Amygdala (tissue), 56 donors: Measurements from ENCODE around the gene ASTL.
A peak's percentile ranks its signal among the peaks of the same experiment; 100 is the strongest.
"Not testable (repeated sequence)": the region's sequence is repeated elsewhere in the genome, so short reads cannot be mapped to it uniquely, and the experiment has no call there.

Source experiments
- DNase-seq, 56 donors: peaks; one replicate each; lab custom pipeline; 2025; lab: John Stamatoyannopoulos, UW

Gene ASTL

GRCh38 chr2:96160366-96160765 lies 22.1 kb upstream of the ASTL start:
- not testable (repeated sequence) for DNase-seq

GRCh38 chr2:96159084-96159830 lies 21.0 kb upstream of the ASTL start:
- no peak for DNase-seq

DNA sequence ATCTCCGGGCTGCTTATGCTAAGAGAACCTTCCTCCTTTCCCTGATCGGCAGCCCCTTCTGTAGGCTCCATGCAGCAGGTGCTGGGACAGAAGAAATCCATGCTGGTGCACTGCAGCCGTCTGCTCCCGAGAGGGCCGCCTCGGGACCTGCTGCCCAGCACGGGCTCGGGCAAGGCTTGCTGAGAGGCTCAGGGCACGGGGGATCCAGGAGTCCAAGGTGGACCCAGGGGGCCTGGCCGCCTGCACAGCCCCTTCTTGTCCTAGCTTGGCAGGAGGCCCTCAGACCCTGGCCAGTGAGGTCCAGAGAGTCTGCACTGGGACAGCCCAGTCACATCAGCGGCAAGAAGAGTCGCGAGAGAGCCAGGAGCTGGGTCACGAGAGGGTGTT lies 20.2 kb upstream of the ASTL start:
- no peak for DNase-seq

- no peak for DNase-seq
Measured at GRCh38 chr2:96157649-96158553, 19.6 kb upstream of the ASTL start.

- DNase-seq = no peak
Measured at GRCh38 chr2:96156926-96157648, 18.8 kb upstream of the ASTL start.

DNA sequence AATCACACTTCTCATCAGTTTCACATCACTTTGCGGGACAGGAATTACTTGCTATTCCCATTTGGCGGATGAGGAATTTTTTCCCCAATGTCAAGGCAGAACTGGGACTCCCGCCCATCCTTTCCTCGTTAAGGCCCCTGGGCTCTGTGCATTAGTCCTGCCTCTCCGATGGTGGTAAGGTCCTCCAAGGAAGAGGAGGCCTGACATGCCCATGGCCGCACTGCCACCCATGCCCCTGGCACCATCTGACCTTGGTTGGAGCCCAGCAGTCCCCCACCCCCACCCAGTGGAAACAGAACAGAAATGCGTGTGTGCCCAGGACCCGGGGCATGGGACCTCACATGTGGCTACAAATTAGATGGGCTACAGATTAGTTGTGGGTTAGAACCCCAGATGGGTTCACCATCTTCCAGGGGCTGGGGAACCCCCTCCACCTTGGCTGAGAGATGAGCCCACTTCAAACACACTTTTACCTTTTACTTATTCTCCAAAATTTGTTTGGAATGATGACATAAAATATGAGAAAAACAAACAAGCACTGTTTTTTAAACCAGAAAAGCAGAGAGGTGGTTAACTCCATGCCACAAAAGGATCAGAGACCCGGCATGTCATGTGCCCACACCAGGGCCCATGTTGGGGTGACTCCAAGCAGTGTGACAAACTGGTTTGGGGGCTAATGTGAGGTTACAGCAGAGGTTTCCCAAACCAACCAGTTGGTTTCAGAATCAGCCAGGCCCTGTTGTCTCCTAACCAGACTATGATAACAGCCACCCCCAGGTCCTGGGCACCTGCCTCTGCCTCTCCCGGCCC lies 17.9 kb upstream of the ASTL start:
- DNase-seq = no peak

DNA sequence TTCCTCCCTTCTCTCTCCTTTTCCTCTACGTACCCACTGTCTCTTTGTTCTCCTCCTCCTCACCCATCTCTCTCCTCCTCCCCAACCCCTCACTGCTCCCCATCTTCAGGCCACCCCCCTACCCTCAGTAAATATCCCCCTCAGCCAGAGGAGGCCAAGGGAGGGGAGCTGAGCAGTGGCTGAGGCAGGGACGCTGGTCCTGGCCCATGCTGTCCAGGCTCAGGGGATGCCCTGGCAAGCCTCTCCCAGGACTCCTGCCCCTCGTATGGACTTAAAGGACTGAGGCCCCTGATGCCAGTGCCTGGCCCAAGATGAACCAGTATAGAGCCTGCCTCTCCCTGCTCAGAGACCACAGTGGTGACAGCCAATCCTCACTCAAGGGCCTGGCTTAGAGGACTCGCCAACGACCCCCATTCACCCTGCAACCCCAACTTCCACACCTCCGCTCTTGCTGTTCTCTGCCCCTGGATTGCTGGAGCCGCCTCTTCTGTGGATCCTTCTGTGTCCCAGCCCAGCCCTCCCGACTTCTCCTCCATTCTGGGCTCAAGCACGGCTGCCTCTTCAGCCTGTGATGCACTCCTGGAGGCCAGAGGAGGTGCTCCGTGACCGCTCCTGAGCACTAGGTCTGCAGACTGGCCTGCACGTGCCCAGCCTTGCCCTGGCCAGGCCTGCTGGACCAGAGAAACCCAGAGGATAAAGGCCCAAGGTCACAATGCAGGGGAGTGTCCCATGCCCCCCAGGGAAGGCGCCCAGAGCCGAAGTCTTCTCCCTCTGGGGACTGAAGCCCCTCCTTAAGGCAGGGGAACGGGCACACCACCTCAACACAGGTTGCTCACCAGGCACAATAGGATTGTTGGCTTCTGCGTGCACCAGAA lies 16.4 kb upstream of the ASTL start:
- no peak for DNase-seq

- no peak for DNase-seq
Measured at GRCh38 chr2:96153991-96154431, 15.7 kb upstream of the ASTL start.

- DNase-seq = no peak
Measured at GRCh38 chr2:96153291-96153713, 15.0 kb upstream of the ASTL start.

DNA sequence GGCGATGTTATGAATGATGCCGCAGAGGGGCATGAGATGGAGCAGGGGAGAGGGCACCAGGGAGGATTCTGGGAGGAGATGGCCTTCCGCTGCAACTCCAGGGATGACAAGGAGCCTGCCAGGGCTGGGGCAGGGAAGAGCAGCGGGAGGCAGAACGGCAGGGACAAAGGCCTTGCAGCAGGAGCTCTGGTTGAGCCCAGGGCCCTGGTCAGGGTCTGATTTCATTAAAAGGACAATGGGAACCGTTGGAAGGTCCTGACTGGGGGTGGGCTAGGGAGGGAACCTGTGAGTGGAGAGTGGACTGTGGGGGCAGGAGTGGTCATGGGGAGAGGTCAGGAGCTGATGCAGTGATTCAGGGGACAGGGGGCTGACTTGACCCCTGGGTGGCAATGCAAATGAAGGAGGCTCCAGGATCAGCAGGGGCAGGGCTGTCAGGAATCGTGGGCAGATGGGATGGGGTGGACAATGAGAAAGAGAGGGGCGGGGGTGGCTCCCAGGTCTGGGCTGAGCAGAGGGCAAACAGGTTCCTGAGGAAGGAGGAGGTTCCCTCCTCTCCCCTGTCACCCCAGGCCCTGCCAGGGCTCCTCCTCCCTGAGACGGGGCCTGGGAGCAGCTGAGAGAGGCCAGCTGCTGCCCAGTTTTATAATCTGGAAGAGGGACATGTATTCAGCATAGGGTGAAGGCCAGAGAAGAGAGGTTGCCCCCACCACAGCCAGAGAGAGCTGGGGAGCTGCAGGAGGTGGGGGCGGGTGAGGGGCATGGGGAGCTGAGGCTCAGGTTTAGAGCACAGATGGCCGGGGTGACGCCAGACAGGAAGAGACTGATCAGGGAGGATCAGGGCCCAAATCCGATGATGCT lies 14.2 kb upstream of the ASTL start:
- no peak for DNase-seq

DNA sequence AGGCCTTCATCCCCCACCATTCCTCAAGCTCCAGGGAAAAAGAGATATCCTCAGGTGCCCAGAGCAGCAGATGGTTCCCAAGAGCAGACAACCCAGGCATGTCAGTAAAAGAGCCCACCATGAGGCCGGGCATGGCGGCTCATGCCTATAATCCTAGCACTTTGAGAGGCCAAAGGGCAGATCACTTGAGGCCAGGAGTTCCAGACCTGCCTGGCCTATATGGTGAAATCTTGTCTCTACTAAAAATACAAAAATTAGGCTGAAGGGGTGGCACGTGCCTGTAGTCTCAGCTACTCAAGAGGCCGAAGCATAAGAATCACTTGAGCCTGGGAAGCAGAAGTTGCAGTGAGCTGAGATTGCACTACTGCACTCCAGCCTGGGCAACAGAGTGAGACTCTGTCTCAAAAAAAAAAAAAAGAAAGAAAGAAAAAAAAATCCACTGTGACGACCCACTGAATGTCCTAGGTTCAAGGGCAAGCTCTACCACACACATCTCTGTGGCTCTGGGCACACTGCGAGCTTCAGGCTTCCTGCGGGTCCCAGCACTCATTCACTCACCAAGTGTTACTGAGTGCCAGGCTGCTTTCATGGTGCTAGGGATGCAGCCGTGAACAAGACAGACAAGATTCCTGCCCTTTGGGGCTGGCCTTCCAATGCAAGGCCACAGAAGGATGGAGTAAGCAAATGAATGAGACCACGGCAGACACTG lies 13.4 kb upstream of the ASTL start:
- DNase-seq = no peak

DNA sequence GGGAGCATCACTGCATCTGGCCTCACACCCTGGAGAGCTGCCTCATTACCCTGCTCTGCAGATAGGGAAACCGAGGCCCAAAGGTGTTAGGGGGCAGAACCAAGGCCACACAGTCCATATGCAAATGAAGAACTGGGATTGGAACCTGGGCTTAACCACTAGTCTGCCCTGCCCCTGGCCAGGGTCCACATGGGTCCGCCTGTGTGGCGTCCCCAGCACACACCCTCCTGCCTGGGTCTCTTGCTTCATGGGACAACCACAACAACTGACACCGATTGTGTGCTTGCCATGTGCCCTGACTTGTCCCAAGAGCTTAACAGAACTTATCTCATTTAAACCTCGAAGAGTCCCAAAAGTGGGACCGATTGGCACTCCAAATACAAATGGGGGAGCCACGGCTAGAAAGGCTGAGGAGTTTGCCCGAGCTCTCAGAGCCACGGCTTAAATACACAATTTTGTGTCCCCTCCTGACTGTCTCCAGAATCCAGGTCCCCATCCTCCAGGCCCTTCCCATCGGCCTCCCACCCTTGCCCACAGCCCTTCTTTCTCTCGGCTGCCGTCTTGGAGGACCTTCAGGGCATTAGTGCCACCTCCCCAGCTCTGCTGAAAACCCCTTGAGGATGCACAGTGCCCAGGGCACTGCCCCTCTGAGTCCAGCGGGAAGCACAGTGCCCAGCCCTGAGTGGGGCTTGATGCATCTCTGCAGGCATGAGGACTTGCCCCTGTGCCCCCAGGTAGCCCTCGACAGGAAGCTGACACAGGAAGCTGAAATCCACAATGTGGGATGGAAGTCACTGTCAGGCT lies 12.7 kb upstream of the ASTL start:
- no peak for DNase-seq

- DNase-seq = no peak
Measured at GRCh38 chr2:96150007-96150640, 11.8 kb upstream of the ASTL start.

GRCh38 chr2:96148410-96149217 lies 10.3 kb upstream of the ASTL start:
- DNase-seq = peak in 12 of 56 donors; percentile 12 to 62 (median 30)

- DNase-seq = no peak
Measured at GRCh38 chr2:96147593-96148201, 9.4 kb upstream of the ASTL start.
